Peyer's patch (tissue), 4 donors: ENCODE results near the gene DNAI7.

Experiments used
- CTCF ChIP-seq, 6 experiments: fragments of 450-650 bp in 4 of 6; fragments of 200-600 bp in 2 of 6; sonication (generic) in 1 of 6; IDR thresholded peaks; one replicate each; pipeline ENCODE4 v1.5.1; 2017 to 2019; ENCODE audit warnings: antibody characterized with exemption in 6 of 6, mild to moderate bottlenecking in 3 of 6, moderate library complexity in 1 of 6
- POLR2A ChIP-seq, 2 donors: fragments of 450-650 bp; IDR thresholded peaks; one replicate each; pipeline ENCODE4 v1.5.1; 2017; ENCODE audit warnings: antibody characterized with exemption in 2 of 2, mild to moderate bottlenecking in 2 of 2, moderate library complexity in 2 of 2

GRCh38 chr12:25207846-25208245 is 12.9 kb upstream of the DNAI7 start:
- TF ChIP-seq CTCF (IDR thresholded peaks at IDR 0.05) = no peak
- TF ChIP-seq POLR2A (IDR thresholded peaks at IDR 0.05) = no peak
